Measurements from ENCODE around the gene SH2D1A.

SH2D1A gene

GRCh38 chrX:124415115-124415800, 68.9 kb downstream of the SH2D1A start:
- Histone ChIP-seq H3K9me3 (ENCODE audit: control insufficient read depth, low read length) (no peaks in the 10 kb centered on the region), H3K4me1 (ENCODE audit: control insufficient read depth, insufficient read depth, low read length, poor library complexity, severe bottlenecking) (no peaks in the 10 kb centered on the region), H3K4me3 (ENCODE audit: extremely low read depth, insufficient read depth, low read length, poor library complexity, severe bottlenecking) (no peak overlapping the region), H3K27ac (ENCODE audit: low read depth, low read length, severe bottlenecking) (no peak overlapping the region), H3K36me3 (ENCODE audit: control insufficient read depth, insufficient read depth, low read length) (no peaks in the 10 kb centered on the region)
- WGBS, 2 experiments (ENCODE audit: insufficient coverage in 2 of 2), result 100% methylated on average over 1 of the region's 5 CpGs; no CpG with 5 or more reads in 1 of the 2 experiments

GRCh38 chrX:124421898-124422655, 75.7 kb downstream of the SH2D1A start:
- H3K4me1 ChIP-seq (ENCODE audit: control insufficient read depth, insufficient read depth, low read length, poor library complexity, severe bottlenecking), result no peaks in the 10 kb centered on the region
- 20 to 73% methylated on average over 1 to 10 of the region's 15 CpGs for WGBS, 2 experiments (ENCODE audit: insufficient coverage in 2 of 2)
- no peaks in the 10 kb centered on the region for H3K36me3 ChIP-seq (ENCODE audit: control insufficient read depth, insufficient read depth, low read length)
- no peaks in the 10 kb centered on the region for H3K9me3 ChIP-seq (ENCODE audit: control insufficient read depth, low read length)
- no peak overlapping the region for H3K27ac ChIP-seq (ENCODE audit: low read depth, low read length, severe bottlenecking)
- no peak overlapping the region for H3K4me3 ChIP-seq (ENCODE audit: extremely low read depth, insufficient read depth, low read length, poor library complexity, severe bottlenecking)
